GM18870 (cell line): Measurements from ENCODE around the gene CYP24A1.

Experiments
- ATAC-seq: cut with Tn5 transposase; IDR thresholded peaks from one replicate; pipeline ENCODE4 v1.9.1; 2021; ENCODE audit warnings: moderate library complexity; ENCODE audit not compliant: unreplicated experiment

The CYP24A1 gene

DNA sequence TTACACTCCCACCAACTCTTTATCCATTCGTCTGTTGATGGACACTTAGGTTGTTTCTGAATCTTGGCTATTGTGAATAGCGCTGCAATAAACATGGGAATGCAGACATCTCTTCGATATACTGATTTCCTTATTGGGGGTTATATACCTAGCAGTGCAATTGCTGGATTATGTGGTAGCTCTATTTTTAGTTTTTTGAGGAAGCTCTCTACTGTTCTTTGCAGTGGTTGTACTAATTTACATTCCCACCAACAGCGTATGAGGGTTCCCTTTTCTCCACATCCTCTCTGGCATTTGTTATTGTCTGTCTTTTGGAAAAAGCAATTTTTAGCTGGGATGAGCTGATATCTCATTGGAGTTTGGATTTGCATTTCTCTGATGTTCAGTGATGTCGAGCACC, 29.5 kb upstream of the CYP24A1 start:
- ATAC-seq = no peak

DNA sequence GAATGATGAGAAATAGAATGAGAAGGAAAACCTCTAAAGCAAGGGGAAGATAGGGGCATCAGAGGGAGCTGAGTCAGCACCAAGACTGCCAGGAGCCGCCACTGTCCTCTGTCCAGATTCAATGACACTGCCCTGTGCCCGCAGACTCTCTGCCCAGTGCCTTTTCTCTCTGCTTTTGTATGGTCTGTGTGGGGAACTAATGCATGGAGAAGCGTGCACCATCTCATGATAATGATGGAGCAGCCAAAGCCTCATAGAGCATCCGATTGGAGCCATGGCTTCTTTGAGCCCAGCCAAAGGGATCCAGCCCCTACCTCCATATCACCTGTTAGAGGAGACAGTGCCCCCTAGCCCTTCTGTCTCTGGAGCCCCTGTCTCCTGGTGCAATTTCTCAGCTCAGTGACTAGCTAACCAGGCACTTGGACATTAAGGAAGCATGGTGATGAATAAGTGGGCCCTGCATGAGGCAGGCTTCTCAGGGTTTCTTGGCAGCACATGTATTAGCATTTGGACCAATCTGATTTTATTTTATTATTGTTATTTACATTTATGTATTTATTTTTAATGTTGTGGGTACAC, 27.6 kb upstream of the CYP24A1 start:
- no peak for ATAC-seq

DNA sequence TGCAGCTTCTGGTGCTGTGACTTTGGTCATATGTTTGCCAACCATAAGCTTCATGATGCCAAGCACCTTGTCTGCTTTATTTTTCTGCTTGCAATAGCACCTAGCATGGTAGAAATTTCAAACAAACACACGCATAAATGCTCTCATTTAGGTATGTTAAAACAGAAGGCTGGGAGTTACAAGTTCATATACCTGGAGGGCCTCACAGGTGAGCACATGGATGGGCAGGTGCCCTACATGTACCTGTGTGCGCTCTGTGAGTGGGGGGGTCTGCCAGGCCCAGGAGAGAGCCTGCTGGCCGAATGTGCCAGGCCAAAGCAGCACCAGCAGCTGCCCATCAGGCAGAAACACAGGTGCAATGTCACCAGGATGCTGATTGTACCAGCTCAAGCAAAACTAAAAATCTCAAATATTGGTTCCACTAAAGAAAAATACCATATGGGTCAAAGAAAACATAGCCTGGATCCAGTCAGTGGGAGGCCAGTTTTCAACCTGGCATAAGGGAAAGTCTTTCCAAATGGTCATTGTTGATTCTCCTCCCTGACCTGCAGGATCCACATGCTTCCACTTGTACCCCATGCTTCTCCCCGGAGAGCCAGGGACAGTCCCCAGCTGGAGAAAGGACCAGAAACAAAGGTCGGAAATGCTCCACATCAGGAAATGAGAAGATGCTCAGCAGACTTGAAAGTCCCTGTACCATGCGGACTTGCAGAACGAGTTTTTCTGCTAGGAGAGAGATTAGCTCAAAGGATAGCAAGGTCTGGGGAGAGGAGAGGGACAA, 26.9 kb upstream of the CYP24A1 start:
- no peak for ATAC-seq

DNA sequence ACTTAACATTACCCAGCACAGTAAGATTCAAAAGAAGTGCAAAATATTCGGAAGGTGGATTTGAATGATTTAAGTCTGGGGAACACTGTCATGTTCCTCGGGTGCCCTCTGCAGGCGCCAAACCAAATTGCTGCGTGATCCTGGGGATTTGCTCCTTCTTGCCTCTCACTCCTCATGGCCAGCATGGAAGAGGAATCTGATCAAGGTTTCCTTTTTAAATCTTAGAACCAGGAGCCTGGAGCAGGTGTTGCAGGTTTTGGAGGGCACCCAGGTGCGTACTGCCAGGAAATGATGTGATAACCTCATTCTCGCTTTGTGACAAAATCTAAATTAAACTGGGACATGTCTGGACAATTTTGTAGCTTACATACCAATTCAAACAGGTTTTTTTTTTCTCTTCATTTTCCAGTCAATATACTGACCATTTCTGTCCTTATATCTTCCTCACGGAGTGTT, 26.0 kb upstream of the CYP24A1 start:
- ATAC-seq = no peak

DNA sequence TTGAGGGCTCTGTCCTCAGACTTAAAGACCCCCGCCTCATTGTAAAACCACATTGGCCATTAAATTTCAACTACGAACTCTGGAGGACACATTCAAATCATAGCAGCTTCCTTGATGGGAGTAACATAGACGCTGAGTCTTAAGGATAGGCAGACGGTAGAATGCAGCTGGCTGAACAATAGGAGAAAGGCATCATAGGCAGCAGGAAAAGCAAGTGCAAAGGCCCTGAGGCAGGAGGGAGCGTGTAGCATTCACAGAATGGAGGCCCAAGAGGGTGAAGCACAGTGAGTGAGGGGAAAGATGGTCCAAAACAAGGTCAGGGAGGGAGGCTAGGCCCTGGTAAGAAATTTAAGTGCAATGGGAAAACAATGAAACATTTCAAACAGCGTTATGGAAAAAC, 25.5 kb upstream of the CYP24A1 start:
- no peak for ATAC-seq

DNA sequence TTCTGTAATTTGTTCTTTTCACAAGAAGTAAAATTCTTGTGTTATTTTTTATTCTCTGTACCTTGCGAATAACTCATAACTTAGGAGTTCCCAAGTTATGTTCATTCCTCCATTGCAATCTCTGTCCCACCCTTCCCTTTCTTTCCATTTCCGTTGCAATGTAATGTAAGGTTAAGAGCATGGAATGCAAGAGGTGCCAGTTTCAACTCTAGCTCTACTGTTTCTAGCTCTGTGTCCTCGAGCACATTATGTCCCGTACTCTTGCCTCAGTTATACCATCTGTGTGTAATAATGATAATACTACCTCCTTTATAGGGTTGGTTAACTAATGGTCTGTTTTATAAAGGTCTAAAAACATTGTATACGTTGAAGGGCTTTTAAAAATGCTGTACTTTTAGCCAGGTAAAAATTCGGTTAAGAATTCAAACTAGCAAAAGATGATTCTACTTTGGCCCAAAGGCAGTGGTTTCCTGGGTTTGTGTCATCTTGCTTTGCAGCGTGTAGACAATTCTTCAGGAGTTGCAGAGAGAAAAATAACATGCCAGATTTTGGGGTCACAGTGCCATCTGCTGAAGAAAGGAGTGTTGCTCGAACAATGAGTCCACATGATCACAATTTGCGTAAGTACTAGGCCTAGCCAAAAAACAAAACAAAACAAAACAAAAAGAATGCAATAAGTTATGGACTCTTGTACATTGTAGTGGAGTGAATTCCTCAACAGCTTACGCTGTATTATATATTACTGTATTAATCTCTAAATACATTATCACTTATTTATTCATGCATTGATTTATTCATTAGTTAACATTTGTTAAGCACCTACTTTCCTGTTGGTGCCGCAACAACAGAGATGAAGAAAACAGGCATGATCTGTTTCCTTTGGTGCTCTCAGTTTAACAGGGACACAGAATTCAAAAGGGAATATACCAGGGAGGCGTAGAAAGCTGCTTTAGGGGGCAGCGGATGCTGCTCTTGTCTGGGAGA, 24.1 kb upstream of the CYP24A1 start:
- ATAC-seq = no peak

DNA sequence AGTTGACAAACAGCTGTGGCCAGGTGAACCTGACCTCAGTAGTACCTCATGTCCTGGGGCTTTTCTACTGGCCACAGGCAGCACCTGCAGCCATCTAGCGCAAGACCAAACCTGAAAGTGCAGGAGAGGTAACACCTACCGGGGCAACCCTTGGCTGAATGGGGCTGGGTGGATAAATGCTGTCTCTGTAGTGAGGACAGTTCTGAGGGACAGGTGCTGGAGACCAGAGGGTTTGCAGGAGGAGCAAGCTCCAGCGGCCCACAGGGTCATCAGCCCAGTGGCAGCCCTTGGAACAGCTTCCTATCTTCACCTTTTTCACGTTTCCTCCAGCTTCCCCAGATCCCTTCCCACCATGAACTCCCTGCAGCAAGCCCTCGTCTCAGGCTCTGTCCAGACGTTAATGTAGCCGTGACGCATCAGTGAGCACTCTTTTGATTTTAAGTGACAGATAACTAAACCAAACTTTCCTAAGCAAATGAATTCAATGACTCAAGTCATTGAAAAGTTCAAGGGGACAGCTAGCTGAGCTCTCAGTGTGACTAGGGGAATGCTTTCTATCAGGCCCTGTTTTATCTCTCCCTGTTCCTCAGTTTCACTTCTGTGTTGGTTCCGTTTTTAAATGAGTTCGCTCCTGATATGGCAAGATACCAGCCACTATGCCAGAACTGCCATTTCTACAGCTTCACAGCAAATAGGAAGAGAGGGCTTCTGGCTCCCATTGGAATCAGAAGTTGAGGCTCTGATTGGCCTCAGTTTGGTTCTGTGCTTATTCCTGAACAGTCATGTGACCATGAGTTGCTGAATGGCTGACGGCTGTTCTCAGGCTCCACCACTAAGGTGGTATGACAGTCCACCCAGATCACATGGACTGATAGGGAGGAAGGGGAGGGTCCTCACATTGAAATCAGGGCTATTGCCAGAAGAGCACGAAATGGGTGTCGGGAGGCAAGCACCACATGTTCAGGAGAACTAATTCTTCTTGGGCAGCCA, 22.0 kb upstream of the CYP24A1 start:
- ATAC-seq = no peak

DNA sequence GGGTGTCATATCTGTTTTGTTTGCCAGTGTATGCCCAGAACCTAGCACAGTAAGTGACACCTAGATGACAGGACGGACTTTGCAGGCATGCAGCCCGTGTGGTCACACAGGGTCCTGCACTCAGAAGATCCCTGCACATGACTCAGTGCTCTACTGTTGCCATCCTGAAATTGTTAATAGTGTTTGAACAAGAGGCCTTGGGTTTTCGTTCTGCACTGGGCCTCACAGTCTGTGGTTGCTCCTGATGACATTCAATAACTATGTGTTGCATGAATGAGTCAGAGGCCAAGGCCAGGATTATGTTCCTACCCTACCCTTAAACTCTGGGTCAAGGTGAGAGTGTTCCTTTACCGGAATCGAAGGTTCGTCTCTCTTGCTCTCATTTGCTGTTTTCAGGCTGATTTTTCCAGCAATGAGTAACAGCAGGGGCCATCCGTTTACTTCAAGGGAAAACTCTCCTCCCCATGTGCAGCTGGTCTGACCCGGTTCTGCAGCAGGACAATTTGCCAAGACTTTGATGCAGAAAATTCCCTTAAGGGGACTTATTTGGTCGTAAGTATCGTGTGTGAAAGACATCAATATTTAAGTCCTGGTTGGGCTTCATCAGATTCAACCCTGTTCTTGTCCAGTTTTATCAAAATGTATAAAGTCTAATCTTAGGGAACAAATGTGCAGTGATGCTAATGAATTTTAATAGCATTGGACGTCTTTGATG, 21.1 kb upstream of the CYP24A1 start:
- no peak for ATAC-seq

DNA sequence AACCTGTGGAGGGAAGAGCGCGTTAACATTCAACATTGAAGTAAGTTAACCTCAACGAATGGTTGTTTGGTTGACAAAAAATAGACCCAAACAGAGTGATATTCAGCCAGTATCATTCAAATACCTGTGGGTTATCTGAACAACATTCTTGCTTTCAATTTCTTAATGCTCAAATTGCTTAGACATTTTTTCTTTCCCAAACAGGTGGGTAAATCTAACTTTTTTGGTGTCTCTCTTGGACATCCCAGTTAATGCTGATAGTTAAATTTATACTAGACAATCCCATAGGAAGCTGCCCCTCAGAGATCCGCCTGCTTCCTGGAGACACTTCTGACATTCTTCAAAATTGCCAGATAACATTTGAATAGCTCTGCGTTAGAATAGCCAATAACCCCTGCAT, 20.0 kb upstream of the CYP24A1 start:
- ATAC-seq = no peak

DNA sequence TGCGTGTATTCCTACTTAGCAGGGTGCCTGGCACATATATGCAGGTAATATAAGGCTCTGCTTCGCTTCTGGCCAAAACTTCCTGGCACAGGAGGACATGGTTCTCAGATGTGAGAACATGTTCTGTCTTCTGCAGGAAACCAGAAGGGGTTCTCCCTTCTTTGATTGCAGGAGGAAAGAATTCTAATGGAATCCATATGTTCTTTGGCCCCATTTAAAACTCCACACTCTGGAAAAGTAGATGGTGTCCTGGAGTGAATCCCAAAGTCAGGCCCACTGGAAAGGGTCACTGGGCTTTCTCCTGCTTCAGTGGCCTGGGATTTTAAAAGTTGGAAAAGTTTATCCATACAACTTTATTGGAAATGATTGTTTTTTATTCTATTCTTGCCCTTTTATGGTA, 16.4 kb upstream of the CYP24A1 start:
- ATAC-seq = no peak

DNA sequence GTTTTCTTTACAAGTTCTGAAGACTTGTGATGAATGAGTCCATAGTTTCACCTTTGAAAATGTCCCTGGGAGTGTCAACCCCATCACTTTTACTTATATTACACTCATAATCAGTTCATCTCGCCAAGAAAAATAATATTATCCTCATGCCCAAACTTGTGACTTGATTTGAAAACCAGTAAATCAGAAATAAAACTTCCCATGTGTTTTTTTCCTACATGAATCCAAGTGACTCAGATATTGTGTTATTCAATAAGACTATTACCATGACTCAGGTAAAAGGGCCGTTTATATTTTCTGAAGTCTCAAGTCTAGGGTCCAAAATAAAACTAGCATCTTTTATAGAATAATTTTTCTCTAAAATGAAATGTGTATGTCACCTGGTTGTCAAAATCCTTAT, 15.8 kb upstream of the CYP24A1 start:
- ATAC-seq = no peak

DNA sequence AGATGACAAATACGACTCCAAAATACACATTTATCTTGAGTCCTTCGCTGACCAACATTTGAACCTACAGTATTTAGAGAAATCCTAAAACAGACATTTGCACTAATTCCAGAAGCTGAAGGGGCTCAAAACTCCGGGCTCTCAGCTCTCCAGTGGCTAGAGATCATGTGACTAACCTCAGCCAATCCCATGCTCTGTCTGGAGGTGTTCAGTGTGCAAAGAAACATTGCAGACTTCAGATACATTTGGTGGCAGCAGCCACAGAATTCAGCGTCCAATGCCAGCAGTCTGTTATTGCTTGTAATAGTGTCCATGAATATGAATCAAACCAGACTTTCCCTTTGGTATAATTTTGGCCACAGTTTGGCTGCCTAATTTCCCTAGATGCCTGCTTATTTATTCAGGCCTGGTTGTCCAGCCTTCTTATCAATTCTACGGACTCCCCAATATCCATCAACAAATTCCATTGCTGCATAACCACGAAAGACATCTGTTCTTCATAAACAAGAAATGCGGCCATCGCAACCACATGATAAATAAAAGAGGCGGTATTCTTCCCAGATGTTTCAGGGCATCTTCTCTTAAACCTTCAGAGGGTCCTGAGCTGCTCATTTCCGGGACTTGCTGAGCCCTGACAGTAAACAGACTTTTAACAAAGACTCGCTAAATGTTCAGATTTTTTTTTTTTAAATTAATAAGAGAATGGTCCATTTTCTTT, 14.5 kb upstream of the CYP24A1 start:
- ATAC-seq = no peak

DNA sequence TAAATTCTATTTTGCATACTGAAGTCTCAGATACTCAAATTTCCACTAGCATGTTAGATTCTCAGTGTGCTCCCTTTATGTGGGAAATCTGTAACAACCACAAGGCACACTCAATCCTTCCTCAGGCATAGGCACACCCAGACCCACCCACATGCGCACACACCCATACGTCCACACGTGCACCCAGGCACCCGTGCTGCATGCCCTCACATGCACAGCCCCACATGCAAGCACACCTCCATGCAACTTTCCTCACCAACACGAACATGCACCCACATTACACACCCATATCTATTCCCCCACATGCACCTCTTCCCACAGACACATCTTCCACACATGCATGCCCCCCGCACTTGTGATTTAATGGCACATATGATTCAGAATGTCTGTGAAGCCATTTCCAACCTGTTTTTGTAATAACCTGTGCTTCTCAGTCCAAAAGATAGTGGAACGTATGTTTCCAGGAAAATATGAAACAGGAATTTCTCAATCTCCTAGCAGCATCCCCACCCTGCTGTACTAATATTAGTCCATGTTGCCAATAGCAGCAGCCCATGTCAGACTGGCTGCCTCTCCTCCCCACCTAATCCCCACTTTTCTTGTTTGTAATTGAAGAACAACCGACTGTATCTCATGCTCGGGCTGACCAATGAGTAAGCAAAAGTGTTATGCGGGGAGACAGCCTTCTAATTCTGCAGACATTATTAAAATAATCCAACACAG, 11.3 kb upstream of the CYP24A1 start:
- ATAC-seq = no peak

DNA sequence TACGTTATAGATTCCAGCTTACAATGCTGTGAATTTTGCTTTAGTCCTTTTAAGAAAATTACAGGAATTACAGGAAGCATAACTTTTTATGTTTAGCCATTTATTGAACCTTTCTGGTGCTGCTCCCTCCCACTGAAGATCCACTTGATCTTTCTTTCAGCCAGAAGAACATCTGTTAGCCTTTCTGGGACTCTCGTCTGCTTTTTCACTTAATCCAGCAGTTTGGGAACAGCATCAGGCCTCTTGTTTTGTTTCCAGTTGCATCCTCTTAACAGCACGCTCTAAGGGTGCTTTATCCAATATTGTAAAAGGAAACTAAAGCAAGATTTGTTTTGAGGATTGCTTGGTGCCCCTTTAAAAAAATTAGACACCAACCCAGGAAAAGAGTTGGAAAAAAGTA, 10.3 kb upstream of the CYP24A1 start:
- ATAC-seq = no peak

DNA sequence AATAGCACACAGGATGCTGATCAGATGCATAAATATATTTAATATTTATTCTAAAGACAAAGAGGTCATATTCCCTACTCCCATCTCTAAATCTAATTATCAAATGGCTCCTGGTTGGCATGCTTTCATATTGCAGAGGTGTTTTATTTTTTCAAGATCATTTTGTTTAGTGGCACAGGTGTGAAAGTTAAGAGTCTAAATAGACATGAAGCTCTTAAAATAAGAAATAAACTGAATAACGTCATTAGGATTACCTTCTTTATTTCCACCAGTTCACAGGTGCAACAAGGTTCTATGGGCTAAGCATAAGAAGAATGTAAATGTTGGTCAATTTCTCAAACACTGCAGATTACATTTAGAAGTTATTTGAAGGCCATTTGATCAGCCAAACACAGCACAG, 7.1 kb upstream of the CYP24A1 start:
- ATAC-seq = no peak

DNA sequence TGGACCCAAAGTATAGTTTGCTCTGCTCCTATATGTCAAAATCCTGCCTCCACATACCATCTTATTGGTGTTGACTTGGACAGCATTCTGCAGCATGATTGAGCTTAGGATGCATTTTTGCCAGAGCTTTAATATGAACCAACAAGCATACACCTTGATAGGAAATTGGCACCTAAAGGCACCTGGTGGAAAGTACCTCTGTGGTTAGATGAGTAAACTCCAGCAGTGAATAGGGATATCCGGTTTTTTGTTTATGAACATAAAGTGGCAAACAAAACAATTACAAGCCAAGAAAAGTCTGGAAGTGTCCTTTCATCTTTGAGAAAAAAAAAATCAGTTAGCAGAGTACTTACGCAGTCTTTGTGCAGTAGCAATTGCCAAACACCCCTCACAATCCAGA, 6.2 kb upstream of the CYP24A1 start:
- ATAC-seq = no peak

DNA sequence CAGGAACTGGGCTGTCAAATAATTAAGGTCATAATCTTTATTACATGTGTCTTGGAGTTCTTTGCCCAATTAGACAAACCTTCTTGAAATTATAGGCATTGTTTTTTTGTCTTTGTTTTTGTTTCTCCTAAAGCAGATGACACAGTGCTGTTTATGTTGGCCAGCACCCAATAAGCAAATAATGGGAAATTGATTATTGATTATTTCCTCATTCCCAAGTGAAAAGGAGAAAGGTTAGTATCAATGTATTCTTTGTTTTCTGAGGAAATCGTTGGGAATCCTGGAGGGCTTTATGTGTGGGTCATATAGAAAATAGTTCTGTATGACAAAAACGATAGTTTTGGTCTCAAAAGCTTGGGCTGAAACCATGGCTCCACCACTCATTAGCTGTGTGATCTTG, 4.5 kb upstream of the CYP24A1 start:
- ATAC-seq = no peak

DNA sequence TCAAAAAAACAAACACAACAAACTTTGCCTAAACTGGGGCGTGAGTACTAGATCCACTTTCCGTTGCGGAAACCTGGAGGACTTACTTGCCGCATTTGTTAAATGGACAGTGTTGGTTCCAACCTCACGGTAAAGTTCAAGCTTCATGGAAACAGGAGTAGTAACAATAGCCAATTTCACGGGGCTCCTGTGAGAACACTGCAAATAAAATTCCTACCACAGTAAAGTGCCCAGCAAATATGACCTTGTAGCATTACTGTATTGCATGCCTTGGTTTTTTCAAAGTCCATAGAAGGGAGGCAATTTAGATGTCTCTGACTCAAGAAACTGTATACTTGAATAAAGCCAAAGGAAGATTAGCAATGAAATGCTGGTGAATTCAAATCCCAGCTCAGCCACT, 3.6 kb upstream of the CYP24A1 start:
- no peak for ATAC-seq

DNA sequence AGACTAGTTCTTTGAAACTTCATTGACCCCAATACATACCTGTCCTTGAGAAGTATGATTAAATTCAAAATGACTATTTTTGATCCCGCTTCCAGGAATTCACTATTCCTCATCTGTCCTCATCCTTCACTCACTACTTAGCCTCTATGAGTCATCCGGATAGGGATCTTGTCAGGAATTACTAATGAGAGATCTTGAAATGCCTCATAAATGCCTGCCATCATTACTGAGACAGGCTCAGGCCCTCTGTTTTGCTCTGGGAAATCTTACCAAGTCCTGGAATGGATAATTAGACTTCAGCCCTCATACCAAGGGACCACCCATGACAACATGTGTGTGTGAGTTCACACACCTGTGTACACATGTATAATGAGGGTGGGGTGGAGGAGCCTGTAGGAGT, 2.8 kb upstream of the CYP24A1 start:
- no peak for ATAC-seq
